HG02938 (cell line): ENCODE results near the gene RAD1.

ENCODE experiments used
- ATAC-seq: cut with Tn5 transposase; IDR thresholded peaks from one replicate; pipeline ENCODE4 v1.9.1; 2021; ENCODE audit warnings: mild to moderate bottlenecking, moderate library complexity; ENCODE audit not compliant: unreplicated experiment

Gene RAD1

GRCh38 chr5:34866989-34867471 is 48.3 kb downstream of the RAD1 start:
- no peak for ATAC-seq

- no peak for ATAC-seq
Observed at GRCh38 chr5:34865091-34865490, 50.2 kb downstream of the RAD1 start.

GRCh38 chr5:34863946-34864345 is 51.4 kb downstream of the RAD1 start:
- ATAC-seq: no peak

GRCh38 chr5:34859253-34859652 is 56.1 kb downstream of the RAD1 start:
- no peak for ATAC-seq

GRCh38 chr5:34858790-34859189 is 56.5 kb downstream of the RAD1 start:
- ATAC-seq: no peak

- ATAC-seq: no peak
Observed at GRCh38 chr5:34857894-34858293, 57.4 kb downstream of the RAD1 start.

- ATAC-seq: no peak
Observed at GRCh38 chr5:34857161-34857560, 58.1 kb downstream of the RAD1 start.
